GM18502 (cell line): ENCODE data around the gene CDCA4.
"Not testable (repeated sequence)": the region's sequence is repeated elsewhere in the genome, so short reads cannot be mapped to it uniquely, and the experiment has no call there.

Experiments used
- ATAC-seq: cut with Tn5 transposase; IDR thresholded peaks from one replicate; pipeline ENCODE4 v1.9.1; 2021; ENCODE audit warnings: mild to moderate bottlenecking; ENCODE audit not compliant: unreplicated experiment, poor library complexity

CDCA4 gene

DNA sequence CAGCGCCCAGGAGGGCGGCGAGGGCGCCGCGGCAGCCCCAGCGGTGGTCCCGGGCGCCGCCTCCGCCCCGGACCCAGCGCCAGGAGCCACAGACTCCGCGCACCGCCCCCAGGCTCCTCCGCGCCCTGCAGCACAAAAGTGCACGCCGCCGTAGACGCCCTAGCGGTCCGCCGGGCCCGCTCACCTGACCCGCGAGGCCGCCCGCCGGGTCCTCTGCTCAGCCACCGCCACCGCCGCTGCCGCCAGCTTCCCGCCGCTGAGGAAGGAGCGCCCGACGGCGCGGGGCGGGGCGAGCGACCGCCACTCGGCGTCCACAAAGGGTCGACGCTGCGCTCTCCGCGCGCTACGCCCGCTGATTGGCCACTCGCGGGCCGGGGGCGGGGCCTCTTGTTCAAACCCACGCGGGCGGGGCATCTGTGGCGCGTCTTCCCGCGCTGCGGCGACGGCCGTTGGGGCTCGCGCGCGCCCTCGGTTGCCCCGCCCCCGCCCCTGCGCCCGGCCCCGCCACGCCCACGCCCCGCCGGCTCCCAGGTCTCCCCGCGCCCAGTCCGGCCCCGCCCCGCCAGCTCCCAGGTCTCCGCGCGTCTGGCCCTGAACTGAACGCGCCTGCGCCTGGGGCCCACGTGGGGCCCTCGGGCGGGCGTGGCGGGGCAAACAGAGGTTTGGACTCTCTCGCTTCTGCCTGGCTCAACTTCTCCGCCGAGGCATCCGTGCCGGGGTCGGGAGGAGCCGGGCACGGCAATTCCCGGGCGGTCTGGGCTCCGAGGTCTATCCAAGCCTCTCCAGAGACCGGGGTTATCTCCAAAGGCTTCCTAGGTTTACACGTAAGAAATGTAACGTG, at the start of gene CDCA4:
Gene CDCA4 (minus strand): TSS at position 269 of the 841 bp plus-strand sequence. CDS start 9,154 bp downstream, outside the sequence.
- ATAC-seq = peak; percentile 75

DNA sequence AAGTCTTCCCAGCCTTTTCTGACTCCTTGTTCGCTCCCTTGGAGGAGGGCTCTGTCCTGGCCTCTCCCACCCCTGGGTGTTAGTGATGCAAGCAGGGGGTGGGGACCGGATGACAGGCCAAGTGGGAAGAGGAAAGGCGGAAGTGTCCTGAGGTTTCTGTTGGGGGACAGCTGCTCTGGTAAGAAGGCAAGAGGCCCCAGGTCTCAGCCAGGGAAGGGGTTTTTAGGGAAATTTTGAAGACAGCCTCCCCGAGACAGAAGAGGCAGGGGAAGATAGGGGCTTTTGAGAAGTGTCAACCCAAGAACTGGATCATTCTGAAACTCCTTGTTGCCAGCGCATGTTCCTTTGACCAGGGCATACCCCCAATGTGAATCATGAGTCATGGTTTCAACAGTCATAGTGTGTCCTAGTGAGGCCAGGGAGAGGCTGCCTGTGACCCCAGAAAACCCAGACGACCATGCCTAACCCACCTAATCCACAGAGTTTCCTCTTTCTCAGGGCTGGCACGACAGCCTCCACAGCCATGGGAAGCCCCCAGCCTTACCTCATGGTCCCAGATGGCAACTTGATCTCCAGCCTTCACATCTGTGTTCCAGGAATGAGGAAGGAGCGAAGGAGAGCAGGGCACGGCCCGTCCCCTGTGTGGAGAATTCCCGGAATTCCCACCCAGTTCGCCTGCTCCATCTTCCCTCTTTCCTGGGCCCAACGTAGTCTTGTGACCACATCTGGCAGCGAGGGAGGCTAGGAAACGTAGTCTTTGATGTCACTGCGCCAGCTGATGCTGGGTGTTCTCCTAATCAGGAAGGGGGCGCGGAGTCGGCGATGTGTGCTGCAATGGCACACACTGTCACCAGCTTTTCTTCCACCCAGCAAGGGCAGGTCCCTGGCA, 49.2 kb upstream of the CDCA4 start:
- ATAC-seq = peak; percentile 41

DNA sequence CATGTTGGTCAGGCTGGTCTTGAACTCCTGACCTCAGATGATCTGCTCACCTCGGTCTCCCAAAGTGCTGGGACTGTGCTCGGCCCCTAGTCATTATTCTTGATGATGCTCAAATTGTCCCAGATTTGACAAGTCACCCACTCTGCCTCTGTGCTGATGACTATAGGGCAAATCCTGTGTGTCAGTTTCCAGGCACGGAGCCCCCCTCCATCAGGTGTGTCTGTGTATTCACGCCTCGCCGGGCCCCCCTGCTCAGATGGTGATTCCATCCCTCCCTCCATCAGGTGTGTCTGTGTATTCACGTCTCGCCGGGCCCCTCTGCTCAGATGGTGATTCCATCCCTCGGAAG, 48.6 kb upstream of the CDCA4 start:
- no peak for ATAC-seq

DNA sequence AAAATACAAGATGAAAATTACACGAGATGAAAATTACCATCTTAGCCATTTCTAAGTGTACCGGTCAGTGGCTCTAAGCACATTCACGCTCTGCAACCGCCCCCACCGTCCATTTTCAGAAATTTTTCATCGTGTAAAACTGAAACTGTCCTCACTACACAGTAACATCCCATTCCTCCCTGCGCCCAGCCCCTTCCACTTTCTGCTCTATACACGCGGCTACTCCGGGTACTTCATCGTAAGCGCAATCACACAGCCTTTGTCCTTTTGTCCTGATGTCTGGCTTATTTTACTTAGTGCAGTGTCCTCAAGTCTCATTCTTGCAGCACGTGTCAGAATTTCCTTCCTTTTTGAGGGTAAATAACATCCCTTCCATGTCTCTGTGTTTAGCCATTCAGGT, 47.9 kb upstream of the CDCA4 start:
- ATAC-seq = no peak

DNA sequence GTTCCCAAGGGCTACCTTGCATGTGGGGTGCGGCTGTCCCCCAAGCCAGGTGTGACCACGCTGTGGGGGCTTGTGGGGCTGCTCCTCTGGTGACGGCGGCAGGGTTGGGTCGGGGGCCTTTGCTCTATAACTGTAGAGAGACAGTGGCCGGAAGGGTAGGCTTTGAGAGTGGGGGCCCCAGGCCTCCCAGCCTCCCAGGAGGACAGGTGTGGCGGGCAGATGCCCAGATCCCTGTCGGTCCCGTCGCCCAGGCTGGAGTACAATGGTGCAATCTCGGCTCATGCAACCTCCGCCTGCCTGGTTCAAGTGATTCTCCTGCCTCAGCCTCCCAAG, 47.1 kb upstream of the CDCA4 start:
- ATAC-seq = no peak

DNA sequence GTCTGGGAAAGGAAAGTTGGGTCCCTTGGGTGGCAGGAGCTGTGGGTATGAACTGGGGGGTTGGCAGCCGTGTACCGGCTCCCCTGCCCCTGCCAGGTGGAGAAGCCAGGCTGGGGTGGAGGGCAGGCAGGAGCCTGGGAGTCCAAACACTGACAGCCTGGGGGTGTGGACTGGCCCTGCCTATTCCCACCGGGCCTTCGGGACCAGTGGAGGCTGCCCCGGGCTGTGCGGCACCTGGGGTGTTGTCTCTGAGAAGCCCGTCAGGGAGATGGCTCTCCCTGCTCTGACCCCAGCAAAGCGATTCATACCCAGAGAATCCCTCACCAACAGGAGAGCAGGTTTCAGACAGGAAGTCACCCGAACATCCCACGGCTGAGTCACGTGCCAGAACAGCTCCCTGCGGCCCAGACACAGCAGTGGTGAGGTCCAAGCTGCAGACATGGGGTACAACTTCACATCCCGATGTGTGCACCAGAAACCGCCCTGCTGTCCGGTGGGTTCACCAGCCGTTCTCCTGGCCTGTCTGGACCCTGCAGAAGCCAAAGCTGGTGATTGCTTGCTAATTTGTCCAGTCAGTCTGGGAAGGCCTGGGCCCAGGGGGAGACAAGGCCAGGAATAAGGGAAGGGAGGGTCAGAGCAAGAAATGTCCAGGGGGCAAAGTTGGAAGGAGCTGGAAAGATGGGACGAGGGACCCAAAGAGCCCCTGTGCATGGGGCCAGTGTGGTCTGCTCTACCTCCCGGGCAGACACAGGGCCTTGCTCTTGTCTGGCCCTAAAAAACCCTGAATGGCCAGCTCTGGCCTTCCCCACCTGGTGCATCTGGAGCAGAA, 46.5 kb upstream of the CDCA4 start:
- ATAC-seq = no peak

DNA sequence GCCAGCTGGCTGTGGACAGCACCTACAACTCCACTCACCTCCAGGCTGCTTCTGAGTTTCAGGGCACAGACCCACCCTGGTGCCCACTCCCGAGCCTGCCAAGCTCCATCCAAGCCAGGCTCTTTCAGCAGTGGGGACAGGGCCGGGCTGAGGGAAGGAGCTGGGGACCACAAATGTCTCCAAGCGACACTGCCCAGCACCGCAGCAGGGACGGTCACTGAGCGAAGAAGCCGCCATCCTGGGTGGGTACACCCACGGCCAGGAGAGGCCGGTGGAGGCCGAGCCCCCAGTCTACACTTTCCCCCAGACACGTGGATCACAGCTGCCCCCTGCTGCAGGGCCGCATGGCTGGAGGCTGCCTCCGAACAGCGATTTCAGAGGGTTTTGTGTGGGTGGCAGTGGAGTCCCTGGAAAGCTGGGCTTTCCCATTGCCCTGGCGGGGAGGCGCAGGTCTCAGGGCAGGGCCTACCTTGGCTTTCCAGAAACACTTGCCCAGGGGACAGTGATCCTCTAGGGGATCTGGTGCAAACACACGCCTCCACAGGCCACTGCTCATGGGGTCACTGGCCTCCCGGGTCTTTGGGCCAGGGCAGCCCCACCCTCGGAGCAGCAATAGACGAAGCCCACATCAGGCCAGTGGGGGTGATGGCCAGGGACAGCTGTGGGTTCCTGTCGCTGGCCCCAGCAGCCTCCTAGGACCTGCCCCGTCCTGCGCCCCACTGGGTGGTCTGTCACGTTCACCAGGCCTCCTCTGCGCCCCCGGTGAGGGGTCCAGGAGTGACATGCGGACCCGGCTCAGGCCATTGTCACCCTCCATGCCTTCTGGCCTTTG, 45.6 kb upstream of the CDCA4 start:
- no peak for ATAC-seq

DNA sequence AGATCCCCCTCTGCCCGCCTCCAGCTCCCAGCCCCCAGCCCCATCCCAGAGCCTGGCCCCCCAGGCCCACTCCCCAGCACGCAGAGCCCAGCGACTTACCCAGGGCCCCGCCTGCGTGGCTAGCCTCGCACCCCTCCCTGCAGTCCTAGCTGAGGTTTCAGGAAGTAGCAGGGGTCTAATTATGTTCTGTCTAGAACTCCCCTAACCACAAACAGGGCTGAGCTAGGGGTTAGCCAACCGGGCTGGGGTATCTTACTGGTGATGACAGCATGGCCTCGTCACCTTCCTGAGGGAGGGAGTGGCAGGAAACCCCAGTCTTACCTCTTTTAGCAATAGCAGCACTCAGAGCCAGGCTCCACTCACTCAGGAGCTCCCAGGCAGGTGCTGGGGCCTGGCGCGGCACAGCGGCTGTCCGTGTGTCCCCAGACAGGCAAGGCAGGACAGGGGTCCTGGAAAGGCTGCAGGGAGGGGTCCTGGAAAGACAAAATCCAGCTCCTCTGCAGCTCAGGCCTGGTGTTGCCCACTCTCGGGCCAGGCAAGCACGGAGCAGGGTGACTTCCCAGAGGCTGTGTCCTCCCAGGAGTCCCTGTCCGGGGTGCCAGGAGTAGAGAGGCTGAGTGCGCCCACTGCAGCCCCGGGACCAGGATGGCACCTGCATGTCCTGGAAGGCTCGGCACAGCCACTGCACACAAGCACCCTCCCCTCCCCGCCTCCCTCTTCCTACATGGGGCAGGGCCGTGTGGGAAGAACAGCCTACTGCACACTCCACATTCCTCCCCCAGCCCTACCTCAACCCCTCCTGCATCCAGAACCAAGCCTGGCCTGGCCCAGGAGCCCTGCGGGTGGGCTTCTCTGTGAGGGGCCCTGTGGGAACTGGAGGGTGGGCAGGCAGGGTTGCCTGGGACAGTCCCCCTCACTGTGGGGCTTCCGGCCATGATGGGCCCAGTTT, 44.7 kb upstream of the CDCA4 start, which contains the start of gene GPR132:
Gene GPR132 (minus strand): TSS at position 151 of the 949 bp plus-strand sequence. CDS start 10,010 bp downstream, outside the sequence.
- peak; percentile 60 for ATAC-seq

DNA sequence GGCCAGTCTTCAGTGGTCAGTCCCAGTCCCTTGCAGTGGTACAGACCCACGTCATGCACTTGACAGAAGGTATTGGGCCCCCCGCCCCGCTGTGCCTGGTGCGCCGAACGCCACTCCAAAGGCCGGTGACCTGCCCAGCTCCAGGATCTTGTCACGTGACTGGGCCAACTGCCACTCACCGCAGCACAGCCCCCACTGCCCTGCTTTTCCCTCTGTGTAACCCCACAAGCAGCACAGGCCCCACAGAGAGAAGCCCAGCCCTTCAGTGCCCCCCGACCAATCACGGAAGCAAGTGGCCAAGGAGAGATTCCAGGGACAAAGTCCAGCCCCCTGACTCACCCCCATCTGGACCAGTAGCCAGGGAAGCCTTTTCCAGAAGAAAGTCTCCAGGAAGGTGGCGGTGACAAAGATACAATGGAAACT, 43.8 kb upstream of the CDCA4 start:
- no peak for ATAC-seq

DNA sequence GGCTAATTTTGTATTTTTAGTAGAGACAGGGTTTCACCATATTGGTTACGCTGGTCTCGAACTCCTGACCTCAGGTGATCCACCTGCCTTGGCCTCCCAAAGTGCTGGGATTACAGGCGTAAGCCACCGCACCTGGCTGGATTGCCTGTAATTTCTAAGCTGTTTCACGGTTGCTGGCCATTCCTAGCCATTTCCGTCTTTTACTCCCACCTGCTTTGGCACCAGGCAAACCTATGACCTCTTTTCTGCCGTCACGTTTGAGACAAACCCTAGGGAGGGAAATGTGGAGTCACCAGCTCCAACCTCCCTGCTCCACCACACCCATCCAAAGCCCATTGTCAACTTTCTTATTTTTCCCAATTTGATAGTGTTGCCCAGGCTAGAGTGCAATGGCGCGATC, 43.1 kb upstream of the CDCA4 start:
- no peak for ATAC-seq

DNA sequence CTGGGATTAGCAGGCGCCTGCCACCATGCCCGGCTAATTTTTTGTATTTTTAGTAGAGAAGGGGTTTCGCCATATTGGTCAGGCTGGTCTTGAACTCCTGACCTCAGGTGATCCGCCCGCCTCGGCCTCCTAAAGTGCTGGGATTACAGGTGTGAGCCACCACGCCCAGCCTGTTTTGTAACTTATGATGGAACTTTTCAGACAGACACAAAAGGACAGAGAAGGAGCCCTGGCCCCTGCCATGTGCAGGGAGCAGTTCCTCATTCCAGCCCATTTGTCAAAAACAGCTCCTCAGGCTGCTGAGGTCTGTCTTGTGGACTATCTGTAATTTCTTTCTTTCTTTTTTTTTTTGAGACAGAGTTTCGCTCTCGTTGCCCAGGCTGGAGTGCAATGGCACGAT, 42.6 kb upstream of the CDCA4 start:
- ATAC-seq = not testable (repeated sequence)

DNA sequence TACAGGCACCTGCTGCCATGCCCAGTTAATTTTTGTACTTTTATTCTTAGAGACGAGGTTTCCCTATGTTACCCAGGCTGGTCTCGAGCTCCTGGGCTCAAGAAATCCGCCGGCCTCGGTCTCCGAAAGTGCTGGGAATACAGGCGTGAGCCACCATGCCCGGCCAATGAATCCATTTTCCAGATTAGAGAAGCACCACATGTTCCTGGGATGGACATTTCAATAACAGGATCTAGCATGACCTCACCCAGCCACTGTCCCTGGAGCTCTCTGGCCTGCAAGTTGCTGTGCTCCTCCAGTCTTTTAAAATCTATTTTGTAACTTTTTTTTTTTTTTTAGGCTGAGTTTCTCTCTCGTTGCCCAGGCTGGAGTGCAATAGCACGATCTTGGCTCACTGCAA, 42.2 kb upstream of the CDCA4 start:
- no peak for ATAC-seq

DNA sequence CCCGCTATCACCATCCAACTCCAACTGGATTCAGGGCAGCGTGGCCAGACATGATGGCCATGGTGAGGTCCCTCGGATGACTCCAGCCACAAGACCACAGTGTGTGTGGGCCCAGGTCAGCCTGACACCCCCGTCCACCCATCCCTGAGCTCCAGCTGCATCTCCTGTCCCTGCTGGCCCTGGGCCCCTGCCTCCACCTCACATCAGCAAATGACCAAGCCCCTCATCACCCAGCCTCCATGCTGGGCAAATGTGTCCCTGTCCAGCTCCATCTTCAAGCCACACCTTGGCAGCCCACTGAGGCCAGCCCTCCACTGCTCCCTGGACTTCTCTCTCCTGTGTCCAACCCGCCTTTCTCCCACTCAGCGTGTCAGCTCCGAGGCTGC, 41.2 kb upstream of the CDCA4 start:
- no peak for ATAC-seq

DNA sequence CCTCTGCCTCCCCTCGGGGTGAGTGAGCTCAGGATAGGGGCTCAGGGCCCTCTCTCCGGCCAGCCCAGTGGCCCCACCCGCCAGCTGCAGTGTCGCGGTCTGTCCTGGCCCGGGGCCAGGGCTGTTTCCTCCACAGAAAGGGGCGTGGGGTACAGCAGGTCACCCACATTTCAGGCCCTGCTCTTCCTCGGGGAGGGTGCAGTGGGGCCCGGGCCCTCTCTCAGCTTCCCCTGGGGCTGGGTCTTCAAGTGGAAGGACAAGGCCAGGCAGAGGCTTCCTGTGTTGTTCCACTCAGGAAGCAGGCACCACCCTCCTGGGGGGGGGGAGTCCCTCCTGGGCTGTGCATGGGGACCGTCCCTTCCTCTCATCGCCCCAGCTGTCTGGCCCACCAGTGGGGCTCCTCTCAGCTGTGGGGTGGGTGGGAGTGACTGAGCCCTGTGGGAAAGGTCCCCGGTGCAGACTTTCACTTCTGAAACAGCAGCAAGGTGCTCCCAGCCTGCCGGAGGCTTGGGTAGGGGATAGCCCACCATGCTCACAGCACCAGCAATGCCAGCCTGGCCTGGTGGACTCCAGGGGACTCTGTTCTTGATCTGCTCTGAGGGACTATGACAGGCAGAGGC, 40.7 kb upstream of the CDCA4 start:
- no peak for ATAC-seq

DNA sequence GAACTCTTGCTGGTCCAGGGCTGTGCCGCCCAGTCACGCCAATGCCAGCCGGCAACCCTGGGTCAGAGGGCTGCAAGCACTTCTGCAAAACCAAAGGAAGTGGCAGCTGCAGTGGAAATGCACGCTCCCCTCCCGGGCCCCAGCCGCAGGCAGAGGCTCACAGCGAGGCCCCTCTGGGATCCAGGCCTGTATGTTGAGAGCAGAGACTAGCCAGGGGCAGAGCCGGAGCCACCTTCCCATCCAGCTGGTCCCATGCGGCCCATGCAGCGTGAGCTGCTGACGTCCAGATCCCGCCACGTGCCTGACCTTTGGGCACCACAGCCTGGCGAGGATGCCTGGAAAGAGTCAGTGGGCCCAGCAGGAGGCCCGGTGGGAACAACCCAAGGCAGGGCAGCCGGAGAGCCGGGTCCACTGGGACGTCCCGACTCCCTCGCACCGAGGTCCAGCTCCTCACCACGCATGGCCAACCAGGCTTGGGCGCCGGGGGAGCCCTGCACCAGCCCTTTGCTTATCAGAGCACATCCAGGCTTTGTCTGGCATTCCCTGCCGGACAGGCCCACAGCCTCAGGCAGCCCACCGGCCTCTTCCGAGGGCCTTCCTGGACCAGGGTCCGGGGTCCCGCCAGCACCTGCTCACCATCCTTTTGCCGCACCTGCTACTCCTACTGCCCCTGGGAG, 40.0 kb upstream of the CDCA4 start:
- ATAC-seq = no peak

DNA sequence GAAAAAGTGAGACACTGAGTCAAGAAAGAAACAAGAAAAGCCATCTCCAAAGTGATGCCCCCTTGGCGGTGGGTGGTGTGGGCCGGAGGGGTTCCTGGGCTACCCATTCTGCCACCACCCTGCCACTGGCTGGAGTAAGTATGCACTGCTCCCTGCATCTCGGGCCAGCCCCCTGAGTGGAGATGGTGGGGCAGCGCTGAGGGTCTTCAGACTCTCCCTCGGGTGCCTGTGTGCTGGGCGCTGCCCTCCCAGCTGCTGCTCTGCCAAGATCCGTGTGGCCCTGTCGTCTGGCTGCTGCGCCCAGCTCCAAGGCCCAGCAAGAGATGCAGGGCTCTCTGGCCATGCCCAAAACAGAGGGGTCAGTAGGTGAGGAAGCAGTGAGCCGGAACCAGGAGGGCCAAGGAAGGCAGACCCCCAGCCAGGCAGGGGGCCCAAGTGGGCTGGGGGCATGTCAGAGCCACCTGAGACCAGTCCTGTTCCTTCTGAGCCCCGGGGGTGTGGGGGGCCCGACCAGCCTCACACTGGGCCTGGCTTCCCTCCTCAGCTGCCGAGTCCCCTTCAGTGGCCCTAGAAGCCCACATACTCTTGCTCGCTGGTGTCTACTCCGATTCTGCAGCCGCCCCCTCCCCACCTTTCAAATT, 39.2 kb upstream of the CDCA4 start:
- no peak for ATAC-seq
